Gastroesophageal sphincter (tissue), 4 donors: ENCODE data around the gene SOX5. TPM values are rescaled to one million over a fixed set of nuclear protein-coding genes. Genes with fewer than 3 reads are reported as not detected.

Source experiments
- ATAC-seq: fragments of 150-250 bp; one replicate; pipeline ENCODE4 v1.9.1; 2016; ENCODE audit warnings: mild to moderate bottlenecking, moderate library complexity
- H3K27ac ChIP-seq, 4 donors: fragments of 200-600 bp; sonication (generic) in 3 of 4; 1 replicate in 3 of 4; 2 replicates in 1 of 4; pipeline ENCODE4 v1.5.1; 2016 to 2019
- H3K27me3 ChIP-seq: fragments of 200-600 bp; sonication (generic); one replicate; pipeline ENCODE4 v1.5.1; 2019
- H3K36me3 ChIP-seq, 2 donors: fragments of 200-600 bp; sonication (generic); one replicate each; pipeline ENCODE4 v1.5.1; 2019; ENCODE audit warnings: control low read depth in 1 of 2
- H3K4me1 ChIP-seq, 3 donors: fragments of 200-600 bp; sonication (generic); 1 replicate in 2 of 3; 2 replicates in 1 of 3; pipeline ENCODE4 v1.5.1; 2016 to 2019; ENCODE audit warnings: control low read depth in 2 of 3
- H3K4me3 ChIP-seq, 2 donors: fragments of 200-600 bp; sonication (generic); one replicate each; pipeline ENCODE4 v1.5.1; 2019; ENCODE audit warnings: mild to moderate bottlenecking in 1 of 2, moderate library complexity in 1 of 2
- H3K9me3 ChIP-seq, 3 donors: fragments of 200-600 bp; sonication (generic); one replicate each; pipeline ENCODE4 v1.5.1; 2017 to 2019; ENCODE audit warnings: control low read depth in 2 of 3
- EP300 ChIP-seq: sonication (generic); formaldehyde crosslinking; IDR thresholded peaks from one replicate; pipeline ENCODE4 v1.6.1; 2017; ENCODE audit warnings: antibody characterized with exemption, mild to moderate bottlenecking
- POLR2A ChIP-seq, 2 donors: fragments of 450-650 bp; IDR thresholded peaks; one replicate each; pipeline ENCODE4 v1.6.1; 2017; ENCODE audit warnings: antibody characterized with exemption in 2 of 2, mild to moderate bottlenecking in 2 of 2, moderate library complexity in 1 of 2
- POLR2AphosphoS5 ChIP-seq: sonication (generic); formaldehyde crosslinking; IDR thresholded peaks from one replicate; pipeline ENCODE4 v1.6.1; 2017; ENCODE audit warnings: antibody characterized with exemption
- WGBS, 2 donors: methylation state at CpG; one replicate each; pipeline ENCODE4 v1.1.5; 2018; ENCODE audit warnings: low coverage in 1 of 2; 5-methylcytosine and 5-hydroxymethylcytosine counted together
- total RNA-seq, 4 donors: library from RNA; depleted of rRNA; stranded (reverse); fragments of >200 nt; gene quantifications; one replicate each; pipeline ENCODE4 v1.1.0, GENCODE V29; 2016
- TF ChIP-seq, protein P1 (sequence below), 4 experiments: fragments of 200-600 bp in 2 of 4; fragments of 450-650 bp in 2 of 4; sonication (generic) in 1 of 4; IDR thresholded peaks; one replicate each; pipeline ENCODE4 v1.5.1; 2017 to 2019; ENCODE audit warnings: antibody characterized with exemption in 4 of 4, mild to moderate bottlenecking in 2 of 4, moderate library complexity in 2 of 4

SOX5 gene
- total RNA-seq, 4 donors from 2014 or later, result 4.9 to 69.9 (median 18.1) TPM

DNA sequence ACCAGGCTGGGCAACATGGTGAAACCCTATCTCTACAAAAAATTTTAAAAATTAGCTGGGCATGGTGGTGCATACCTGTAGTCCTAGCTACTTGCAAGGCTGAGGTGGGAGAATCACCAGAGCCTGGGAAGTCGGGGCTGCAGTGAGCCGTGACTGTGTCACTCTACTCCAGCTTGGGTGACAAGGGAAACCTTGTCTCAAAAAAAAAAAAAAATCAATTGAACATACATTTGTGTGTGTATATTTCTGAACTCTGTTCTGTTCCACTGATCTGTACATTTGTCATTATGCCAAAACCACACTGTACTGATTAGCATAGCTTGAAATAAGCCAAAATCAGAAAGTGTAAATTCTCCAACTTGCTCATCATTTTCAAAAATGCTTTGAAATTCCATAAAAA lies 254.6 kb downstream of the SOX5 start:
- no peak overlapping the region for H3K27ac ChIP-seq
- no peaks in the 10 kb centered on the region for H3K27me3 ChIP-seq
- WGBS, 2 donors, result 86 to 100% methylated on average over 2 of the region's 2 CpGs
- ATAC-seq, result no peak
- TF ChIP-seq EP300, result no peak
- no peak for TF ChIP-seq POLR2A (IDR thresholded peaks at IDR 0.05)
- TF ChIP-seq, protein P1, sequence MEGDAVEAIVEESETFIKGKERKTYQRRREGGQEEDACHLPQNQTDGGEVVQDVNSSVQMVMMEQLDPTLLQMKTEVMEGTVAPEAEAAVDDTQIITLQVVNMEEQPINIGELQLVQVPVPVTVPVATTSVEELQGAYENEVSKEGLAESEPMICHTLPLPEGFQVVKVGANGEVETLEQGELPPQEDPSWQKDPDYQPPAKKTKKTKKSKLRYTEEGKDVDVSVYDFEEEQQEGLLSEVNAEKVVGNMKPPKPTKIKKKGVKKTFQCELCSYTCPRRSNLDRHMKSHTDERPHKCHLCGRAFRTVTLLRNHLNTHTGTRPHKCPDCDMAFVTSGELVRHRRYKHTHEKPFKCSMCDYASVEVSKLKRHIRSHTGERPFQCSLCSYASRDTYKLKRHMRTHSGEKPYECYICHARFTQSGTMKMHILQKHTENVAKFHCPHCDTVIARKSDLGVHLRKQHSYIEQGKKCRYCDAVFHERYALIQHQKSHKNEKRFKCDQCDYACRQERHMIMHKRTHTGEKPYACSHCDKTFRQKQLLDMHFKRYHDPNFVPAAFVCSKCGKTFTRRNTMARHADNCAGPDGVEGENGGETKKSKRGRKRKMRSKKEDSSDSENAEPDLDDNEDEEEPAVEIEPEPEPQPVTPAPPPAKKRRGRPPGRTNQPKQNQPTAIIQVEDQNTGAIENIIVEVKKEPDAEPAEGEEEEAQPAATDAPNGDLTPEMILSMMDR (IDR thresholded peaks at IDR 0.05), result no peak
- no peak for TF ChIP-seq POLR2AphosphoS5
- H3K4me3 ChIP-seq, result no peak overlapping the region
- peaks cover 0 to 8% (median 0%) of the 10 kb centered on the region in 3 donors for H3K9me3 ChIP-seq
- H3K36me3 ChIP-seq, result no peaks in the 10 kb centered on the region
- no peaks in the 10 kb centered on the region for H3K4me1 ChIP-seq

DNA sequence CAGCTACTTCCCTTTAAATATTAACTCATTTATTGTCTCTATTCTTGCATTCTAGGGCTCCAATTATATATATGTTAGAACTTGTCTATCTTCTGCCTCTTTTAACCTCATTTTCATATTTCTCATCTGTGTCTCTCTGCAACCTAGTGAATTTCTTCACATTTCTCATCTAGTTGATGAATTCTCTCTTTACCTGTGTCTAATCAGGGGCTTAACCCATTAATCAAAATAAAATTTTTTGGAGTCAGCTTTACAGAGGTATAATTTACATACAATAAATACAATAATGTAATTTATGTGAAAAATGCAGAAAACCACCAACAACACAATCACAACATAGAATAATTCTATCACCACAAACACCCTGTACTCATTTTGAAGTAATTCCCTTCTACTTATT lies 255.2 kb downstream of the SOX5 start:
- ATAC-seq, result no peak
- Histone ChIP-seq H3K27me3 (no peaks in the 10 kb centered on the region), H3K27ac (no peak overlapping the region), H3K9me3 (peaks cover 0 to 8% (median 0%) of the 10 kb centered on the region in 3 donors), H3K4me1 (no peaks in the 10 kb centered on the region), H3K4me3 (no peak overlapping the region), H3K36me3 (no peaks in the 10 kb centered on the region)
- no peak for TF ChIP-seq POLR2AphosphoS5
- TF ChIP-seq EP300, result no peak
- no peak for TF ChIP-seq POLR2A (IDR thresholded peaks at IDR 0.05)
- TF ChIP-seq, protein P1 (IDR thresholded peaks at IDR 0.05), result no peak

DNA sequence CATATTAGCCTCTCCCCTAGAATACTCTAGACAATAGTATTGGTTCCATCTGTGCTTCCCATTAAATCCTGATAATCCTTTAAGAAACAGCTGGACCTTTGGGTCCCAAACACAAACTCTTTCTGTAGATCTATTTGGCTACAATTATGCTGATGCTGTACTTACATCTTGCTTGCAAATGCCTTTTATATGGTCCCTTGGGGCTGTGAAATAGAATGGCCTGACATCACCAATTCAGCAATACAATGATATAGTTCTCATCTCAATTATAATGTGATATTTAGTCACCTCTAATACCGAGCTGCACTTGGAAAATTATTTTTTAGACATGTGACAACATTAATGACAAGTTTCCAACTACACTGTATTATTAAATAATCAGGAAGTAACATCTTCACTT lies 261.5 kb downstream of the SOX5 start:
- H3K36me3 ChIP-seq, result no peaks in the 10 kb centered on the region
- no peak overlapping the region for H3K27ac ChIP-seq
- no peak for TF ChIP-seq POLR2A (IDR thresholded peaks at IDR 0.05)
- TF ChIP-seq, protein P1 (IDR thresholded peaks at IDR 0.05), result no peak
- no peak for TF ChIP-seq POLR2AphosphoS5
- no peak for TF ChIP-seq EP300
- WGBS, 2 donors, result 50 to 80% methylated on average over 1 of the region's 1 CpG
- no peak for ATAC-seq
- H3K9me3 ChIP-seq, result no peaks in the 10 kb centered on the region
- no peak overlapping the region for H3K4me3 ChIP-seq
- no peaks in the 10 kb centered on the region for H3K27me3 ChIP-seq
- no peaks in the 10 kb centered on the region for H3K4me1 ChIP-seq

DNA sequence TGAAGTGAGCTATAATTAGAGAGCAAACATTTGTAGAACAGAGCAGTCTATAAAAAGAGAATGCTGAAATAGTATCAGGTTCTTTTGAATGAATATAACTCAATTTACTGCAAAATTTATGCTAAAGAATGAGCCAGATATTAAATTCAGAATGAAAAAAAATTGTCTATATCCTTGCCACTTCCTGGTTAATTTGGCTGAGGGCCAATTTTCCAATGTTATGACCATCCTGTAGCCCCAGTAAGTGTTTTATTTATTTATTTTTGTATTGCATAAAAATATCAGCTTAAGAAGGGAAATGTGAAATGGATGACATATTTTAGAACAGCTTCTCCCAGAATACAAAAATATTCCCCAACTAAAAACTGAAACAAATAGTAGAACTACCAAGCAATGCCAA lies 263.4 kb downstream of the SOX5 start:
- ATAC-seq, result no peak
- no peak for TF ChIP-seq POLR2AphosphoS5
- no peak for TF ChIP-seq POLR2A (IDR thresholded peaks at IDR 0.05)
- TF ChIP-seq EP300, result no peak
- TF ChIP-seq, protein P1 (IDR thresholded peaks at IDR 0.05), result no peak
- no peak overlapping the region for H3K27ac ChIP-seq

DNA sequence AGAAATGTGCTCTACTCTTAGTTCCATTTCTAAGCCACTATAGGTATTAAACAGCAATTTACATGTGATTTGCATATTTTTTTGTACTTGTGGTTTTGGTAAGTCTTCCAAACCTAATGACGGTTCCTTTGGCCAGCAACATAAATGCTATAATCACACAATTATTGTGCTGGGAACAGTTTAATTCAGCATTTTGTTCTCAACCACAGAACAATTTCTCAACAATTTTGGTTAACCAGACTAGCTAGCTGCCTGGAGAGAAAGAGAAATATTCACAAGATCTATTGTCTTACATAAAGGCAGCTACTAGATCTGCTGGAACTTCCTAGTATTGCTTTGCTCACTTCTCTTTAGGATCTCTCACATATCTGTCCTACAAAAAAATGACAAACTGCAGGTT lies 265.3 kb downstream of the SOX5 start:
- WGBS, 2 donors, result 69 to 100% methylated on average over 1 of the region's 1 CpG

More for the DNA sequence above, 263.4 kb downstream of the SOX5 start:
- Histone ChIP-seq H3K9me3 (no peaks in the 10 kb centered on the region), H3K4me1 (no peaks in the 10 kb centered on the region), H3K36me3 (no peaks in the 10 kb centered on the region), H3K27me3 (no peaks in the 10 kb centered on the region), H3K4me3 (no peak overlapping the region)

More for the DNA sequence above, 265.3 kb downstream of the SOX5 start:
- Histone ChIP-seq H3K36me3 (no peaks in the 10 kb centered on the region), H3K9me3 (no peaks in the 10 kb centered on the region), H3K27ac (no peak overlapping the region), H3K4me1 (no peaks in the 10 kb centered on the region), H3K27me3 (no peaks in the 10 kb centered on the region), H3K4me3 (no peak overlapping the region)
- TF ChIP-seq EP300 (no peak), POLR2AphosphoS5 (no peak), POLR2A (IDR thresholded peaks at IDR 0.05) (no peak)
- TF ChIP-seq, protein P1 (IDR thresholded peaks at IDR 0.05), result no peak
- no peak for ATAC-seq
